ENCODE measurements around the gene LRIG2. TPM values are rescaled to one million over a fixed set of nuclear protein-coding genes. Genes with fewer than 3 reads are reported as not detected.
A peak's percentile ranks its signal among the peaks of the same experiment; 100 is the strongest.
"Not testable (repeated sequence)": the region's sequence is repeated elsewhere in the genome, so short reads cannot be mapped to it uniquely, and the experiment has no call there.

The LRIG2 gene
- total and polyA plus RNA-seq, 3 experiments from 2014 or later = 7.7 to 8.2 (median 8.1) TPM

GRCh38 chr1:113073479-113073950, 517 bp downstream of the LRIG2 start:
- Histone ChIP-seq H3K27ac (ENCODE audit: low read depth, low read length) (peak overlapping the region; percentile 93), H3K4me1 (ENCODE audit: insufficient read depth, low read length) (peaks cover 27% of the 10 kb centered on the region), H3K36me3 (ENCODE audit: insufficient read depth, low read length) (peaks cover 5% of the 10 kb centered on the region), H3K9me3 (ENCODE audit: low read length) (no peaks in the 10 kb centered on the region), H3K27me3 (ENCODE audit: insufficient read depth, low read length, poor library complexity, severe bottlenecking) (no peaks in the 10 kb centered on the region), H3K4me3 (ENCODE audit: low read length) (peak overlapping the region; percentile 79)
- Mint-ChIP-seq H3K36me3 (peaks cover 0 to 27% (median 2%) of the 10 kb centered on the region in 3 donors), H3K4me1 (peaks cover 31 to 48% (median 36%) of the 10 kb centered on the region in 3 donors), H3K27me3 (no peaks in the 10 kb centered on the region), H3K9me3 (no peaks in the 10 kb centered on the region), H3K27ac (peak overlapping the region; percentile 86 to 100 (median 96)), H3K4me3 (peak overlapping the region; percentile 96 to 99 (median 99))
- ChIA-PET CTCF (interaction anchor here (0.6 to 2.8 kb wide), 28 partner anchors 9 to 830 kb away, joined by 3 to 33 read pairs (median 6); partner anchors contain the start of genes MAGI3, PPM1J and SLC16A1), POLR2A (interaction anchor here (1.5 kb wide), 1 partner anchor 358 kb away, joined by 13 read pairs; the partner anchor contains the start of gene PPM1J)
- no peak for DNase-seq

- Histone ChIP-seq H3K27ac (ENCODE audit: low read depth, low read length) (peak overlapping the region; percentile 93), H3K4me1 (ENCODE audit: insufficient read depth, low read length) (peaks cover 27% of the 10 kb centered on the region), H3K27me3 (ENCODE audit: insufficient read depth, low read length, poor library complexity, severe bottlenecking) (no peaks in the 10 kb centered on the region), H3K4me3 (ENCODE audit: low read length) (peak overlapping the region; percentile 79), H3K9me3 (ENCODE audit: low read length) (no peaks in the 10 kb centered on the region), H3K36me3 (ENCODE audit: insufficient read depth, low read length) (peaks cover 5% of the 10 kb centered on the region)
- H3K36me3 Mint-ChIP-seq = peaks cover 0 to 30% (median 2%) of the 10 kb centered on the region in 3 donors
- peak overlapping the region; percentile 96 to 99 (median 99) for H3K4me3 Mint-ChIP-seq
- H3K9me3 Mint-ChIP-seq = no peaks in the 10 kb centered on the region
- H3K4me1 Mint-ChIP-seq = peaks cover 31 to 48% (median 36%) of the 10 kb centered on the region in 3 donors
- DNase-seq = no peak
- ChIA-PET CTCF (interaction anchor here (2.1 to 2.5 kb wide), 3 partner anchors 22 to 354 kb away, joined by 9 to 23 read pairs (median 11); a partner anchor contains a TSS), POLR2A (no interaction called here)
- no peaks in the 10 kb centered on the region for H3K27me3 Mint-ChIP-seq
- H3K27ac Mint-ChIP-seq = peak overlapping the region; percentile 86 to 100 (median 96)
Observed at GRCh38 chr1:113074237-113074636, 1.2 kb downstream of the LRIG2 start.

DNA sequence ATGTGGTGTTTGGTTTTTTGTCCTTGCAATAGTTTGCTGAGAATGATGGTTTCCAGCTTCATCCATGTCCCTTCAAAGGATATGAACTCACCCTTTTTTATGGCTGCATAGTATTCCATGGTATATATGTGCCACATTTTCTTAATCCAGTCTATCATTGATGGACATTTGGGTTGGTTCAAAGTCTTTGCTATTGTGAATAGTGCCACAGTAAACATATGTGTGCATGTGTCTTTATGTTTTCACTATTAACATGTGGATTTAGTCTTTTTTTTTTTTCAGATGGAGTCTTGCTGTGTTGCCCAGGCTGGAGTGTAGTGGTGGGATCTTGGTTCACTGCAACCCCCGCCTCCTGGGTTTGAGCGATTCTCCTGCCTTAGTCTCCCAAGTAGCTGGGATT, 5.0 kb downstream of the LRIG2 start:
- H3K27me3 ChIP-seq (ENCODE audit: insufficient read depth, low read length, poor library complexity, severe bottlenecking); H3K9me3 ChIP-seq (ENCODE audit: low read length); CTCF ChIA-PET; H3K9me3 Mint-ChIP-seq; DNase-seq; H3K4me3 ChIP-seq (ENCODE audit: low read length); H3K27ac Mint-ChIP-seq; H3K36me3 ChIP-seq (ENCODE audit: insufficient read depth, low read length); H3K27ac ChIP-seq (ENCODE audit: low read depth, low read length); H3K27me3 Mint-ChIP-seq: not testable (repeated sequence)
- H3K4me3 Mint-ChIP-seq = peak overlapping the region in 1 of 7 donors; percentile 58
- POLR2A ChIA-PET = interaction anchor here (0.5 kb wide), 1 partner anchor 860 kb away, joined by 4 read pairs; no protein-coding TSS in a partner anchor
- H3K4me1 Mint-ChIP-seq = peaks cover 35 to 53% (median 40%) of the 10 kb centered on the region in 3 donors
- peaks cover 19% of the 10 kb centered on the region for H3K4me1 ChIP-seq (ENCODE audit: insufficient read depth, low read length)
- peaks cover 0 to 39% (median 7%) of the 10 kb centered on the region in 3 donors for H3K36me3 Mint-ChIP-seq

- no peak overlapping the region for H3K27ac ChIP-seq (ENCODE audit: low read depth, low read length)
- CTCF ChIA-PET = interaction anchor here (3.4 kb wide), 1 partner anchor 14 kb away, joined by 16 read pairs; the partner anchor contains the start of gene LRIG2
- H3K27ac Mint-ChIP-seq = no peak overlapping the region
- H3K9me3 Mint-ChIP-seq = no peaks in the 10 kb centered on the region
- peaks cover 4% of the 10 kb centered on the region for H3K36me3 ChIP-seq (ENCODE audit: insufficient read depth, low read length)
- DNase-seq = no peak
- POLR2A ChIA-PET = no interaction called here
- H3K9me3 ChIP-seq (ENCODE audit: low read length) = no peaks in the 10 kb centered on the region
- H3K4me1 Mint-ChIP-seq = peaks cover 40 to 57% (median 56%) of the 10 kb centered on the region in 3 donors
- no peak overlapping the region for H3K4me3 ChIP-seq (ENCODE audit: low read length)
- no peaks in the 10 kb centered on the region for H3K27me3 ChIP-seq (ENCODE audit: insufficient read depth, low read length, poor library complexity, severe bottlenecking)
- H3K4me1 ChIP-seq (ENCODE audit: insufficient read depth, low read length) = no peaks in the 10 kb centered on the region
- H3K36me3 Mint-ChIP-seq = peaks cover 0 to 39% (median 6%) of the 10 kb centered on the region in 3 donors
- H3K27me3 Mint-ChIP-seq = no peaks in the 10 kb centered on the region
- H3K4me3 Mint-ChIP-seq = no peak overlapping the region
Observed at GRCh38 chr1:113086541-113086940, 13.5 kb downstream of the LRIG2 start.

DNA sequence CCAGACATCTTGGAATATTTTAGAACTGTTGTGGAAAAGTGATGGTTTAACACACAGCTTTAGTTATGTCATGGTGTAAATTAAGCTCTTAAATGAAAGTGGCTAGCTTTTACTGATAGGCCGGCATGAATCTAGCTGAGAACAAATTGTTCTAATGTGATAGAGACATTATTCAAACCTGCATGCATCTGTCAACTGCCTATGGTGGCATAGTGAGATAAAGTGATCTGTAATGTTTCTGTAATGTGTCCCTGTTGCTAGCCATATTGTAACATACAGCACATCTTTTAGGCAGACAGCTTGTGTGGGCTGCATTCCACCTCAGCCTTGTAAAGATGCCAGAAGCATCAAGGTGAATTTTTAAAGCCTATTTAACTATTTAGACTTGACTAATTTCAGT, 16.0 kb downstream of the LRIG2 start:
- no peaks in the 10 kb centered on the region for H3K36me3 ChIP-seq (ENCODE audit: insufficient read depth, low read length)
- H3K4me3 ChIP-seq (ENCODE audit: low read length) = no peak overlapping the region
- peaks cover 0 to 49% (median 9%) of the 10 kb centered on the region in 3 donors for H3K36me3 Mint-ChIP-seq
- no peaks in the 10 kb centered on the region for H3K27me3 ChIP-seq (ENCODE audit: insufficient read depth, low read length, poor library complexity, severe bottlenecking)
- H3K27me3 Mint-ChIP-seq = no peaks in the 10 kb centered on the region
- no peaks in the 10 kb centered on the region for H3K9me3 ChIP-seq (ENCODE audit: low read length)
- H3K27ac Mint-ChIP-seq = peak overlapping the region in 2 of 8 donors; percentile 23 to 31
- no peak overlapping the region for H3K27ac ChIP-seq (ENCODE audit: low read depth, low read length)
- H3K9me3 Mint-ChIP-seq = no peaks in the 10 kb centered on the region
- H3K4me3 Mint-ChIP-seq = no peak overlapping the region
- H3K4me1 ChIP-seq (ENCODE audit: insufficient read depth, low read length) = no peaks in the 10 kb centered on the region
- peaks cover 42 to 56% (median 55%) of the 10 kb centered on the region in 3 donors for H3K4me1 Mint-ChIP-seq
- ChIA-PET POLR2A (no interaction called here), CTCF (interaction anchor here (1.4 kb wide), 1 partner anchor 16 kb away, joined by 6 read pairs; the partner anchor contains the start of gene LRIG2)
- no peak for DNase-seq

DNA sequence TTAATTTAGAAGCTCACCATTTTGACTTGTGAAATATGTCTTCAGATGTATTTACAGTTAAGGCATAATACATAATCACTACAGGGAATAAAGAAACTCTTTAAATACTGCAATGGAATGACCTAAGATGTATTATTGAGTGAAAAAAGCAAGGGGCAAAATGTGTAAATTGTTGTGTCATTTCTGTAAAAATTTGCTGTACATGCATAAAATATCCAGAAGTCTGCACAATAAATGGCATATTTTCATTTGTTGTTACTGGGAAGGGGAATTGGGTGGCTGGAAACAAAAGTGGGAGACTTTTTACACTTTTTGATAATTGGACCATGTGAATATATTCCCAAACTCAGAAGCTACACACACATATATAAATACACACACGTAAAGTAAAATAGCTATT, 17.1 kb downstream of the LRIG2 start:
- Histone ChIP-seq H3K4me3 (ENCODE audit: low read length) (no peak overlapping the region), H3K36me3 (ENCODE audit: insufficient read depth, low read length) (peaks cover 3% of the 10 kb centered on the region), H3K4me1 (ENCODE audit: insufficient read depth, low read length) (no peaks in the 10 kb centered on the region), H3K27me3 (ENCODE audit: insufficient read depth, low read length, poor library complexity, severe bottlenecking) (no peaks in the 10 kb centered on the region), H3K9me3 (ENCODE audit: low read length) (no peaks in the 10 kb centered on the region), H3K27ac (ENCODE audit: low read depth, low read length) (no peak overlapping the region)
- peaks cover 42 to 52% (median 52%) of the 10 kb centered on the region in 3 donors for H3K4me1 Mint-ChIP-seq
- no peaks in the 10 kb centered on the region for H3K27me3 Mint-ChIP-seq
- ChIA-PET POLR2A (no interaction called here), CTCF (interaction anchor here (0.7 kb wide), 1 partner anchor 371 kb away, joined by 3 read pairs; no protein-coding TSS in a partner anchor)
- H3K9me3 Mint-ChIP-seq = no peaks in the 10 kb centered on the region
- H3K4me3 Mint-ChIP-seq = no peak overlapping the region
- H3K27ac Mint-ChIP-seq = peak overlapping the region in 1 of 8 donors; percentile 50
- H3K36me3 Mint-ChIP-seq = peaks cover 0 to 57% (median 10%) of the 10 kb centered on the region in 3 donors
- no peak for DNase-seq

GRCh38 chr1:113091988-113092594, 19.1 kb downstream of the LRIG2 start:
- Mint-ChIP-seq H3K4me1 (peaks cover 31 to 36% (median 35%) of the 10 kb centered on the region in 3 donors), H3K27me3 (no peaks in the 10 kb centered on the region)
- no peaks in the 10 kb centered on the region for H3K27me3 ChIP-seq (ENCODE audit: insufficient read depth, low read length, poor library complexity, severe bottlenecking)

DNA sequence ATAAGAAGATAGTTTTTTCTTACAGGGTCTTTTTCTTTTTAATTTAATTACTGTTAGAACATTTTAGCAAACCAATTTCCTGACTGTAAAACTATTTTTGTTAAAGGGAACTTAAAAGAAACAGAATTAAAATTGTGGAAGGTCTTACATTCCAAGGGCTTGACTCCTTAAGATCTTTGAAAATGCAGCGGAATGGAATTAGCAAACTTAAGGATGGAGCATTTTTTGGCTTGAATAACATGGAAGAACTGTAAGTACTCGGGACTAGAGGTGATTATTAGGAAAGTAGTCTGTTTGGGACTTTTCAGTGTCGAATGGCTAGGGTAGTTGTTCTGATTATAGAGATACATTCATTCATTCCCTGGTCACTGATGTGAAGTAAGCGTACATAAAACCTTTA, 21.5 kb downstream of the LRIG2 start:
- POLR2A ChIA-PET = interaction anchor here (0.6 kb wide), 1 partner anchor 855 kb away, joined by 5 read pairs; no protein-coding TSS in a partner anchor
- CTCF ChIA-PET = interaction anchor here (3.2 kb wide), 1 partner anchor 22 kb away, joined by 16 read pairs; the partner anchor contains the start of gene LRIG2
- peaks cover 33% of the 10 kb centered on the region for H3K36me3 ChIP-seq (ENCODE audit: insufficient read depth, low read length)

More at GRCh38 chr1:113091988-113092594, 19.1 kb downstream of the LRIG2 start:
- DNase-seq = no peak
- POLR2A ChIA-PET = no interaction called here
- CTCF ChIA-PET = interaction anchor here (3.2 kb wide), 1 partner anchor 20 kb away, joined by 16 read pairs; the partner anchor contains the start of gene LRIG2
- Mint-ChIP-seq H3K4me3 (no peak overlapping the region), H3K27ac (peak overlapping the region in 4 of 8 donors; percentile 12 to 50 (median 39)), H3K9me3 (no peaks in the 10 kb centered on the region), H3K36me3 (peaks cover 9 to 59% (median 15%) of the 10 kb centered on the region in 3 donors)
- Histone ChIP-seq H3K4me1 (ENCODE audit: insufficient read depth, low read length) (no peaks in the 10 kb centered on the region), H3K27ac (ENCODE audit: low read depth, low read length) (no peak overlapping the region), H3K36me3 (ENCODE audit: insufficient read depth, low read length) (peaks cover 20% of the 10 kb centered on the region), H3K4me3 (ENCODE audit: low read length) (no peak overlapping the region), H3K9me3 (ENCODE audit: low read length) (no peaks in the 10 kb centered on the region)

More for the DNA sequence above, 21.5 kb downstream of the LRIG2 start:
- H3K27me3 Mint-ChIP-seq = no peaks in the 10 kb centered on the region
- no peaks in the 10 kb centered on the region for H3K9me3 Mint-ChIP-seq
- no peak overlapping the region for H3K4me3 ChIP-seq (ENCODE audit: low read length)
- no peaks in the 10 kb centered on the region for H3K27me3 ChIP-seq (ENCODE audit: insufficient read depth, low read length, poor library complexity, severe bottlenecking)
- peaks cover 13 to 16% (median 14%) of the 10 kb centered on the region in 3 donors for H3K4me1 Mint-ChIP-seq
- peaks cover 9 to 76% (median 17%) of the 10 kb centered on the region in 3 donors for H3K36me3 Mint-ChIP-seq
- H3K4me1 ChIP-seq (ENCODE audit: insufficient read depth, low read length) = no peaks in the 10 kb centered on the region
- no peak overlapping the region for H3K27ac ChIP-seq (ENCODE audit: low read depth, low read length)
- H3K9me3 ChIP-seq (ENCODE audit: low read length) = no peaks in the 10 kb centered on the region
- no peak overlapping the region for H3K4me3 Mint-ChIP-seq
- H3K27ac Mint-ChIP-seq = no peak overlapping the region
- DNase-seq = no peak

Measured in CD8-positive, alpha-beta memory T cell (primary cell).